Fibroblast of villous mesenchyme (primary cell): ENCODE results near the gene MYH9. TPM values are rescaled to one million over a fixed set of nuclear protein-coding genes. Genes with fewer than 3 reads are reported as not detected.
"Not testable (repeated sequence)": the region's sequence is repeated elsewhere in the genome, so short reads cannot be mapped to it uniquely, and the experiment has no call there.

ENCODE experiments used
- DNase-seq: peaks from one replicate; pipeline ENCODE4 v3.0.0-alpha.2; 2010; ENCODE audit warnings: low read depth
- H3K4me3 ChIP-seq: 2 replicates; pipeline ENCODE4 v1.5.1; 2011; ENCODE audit warnings: low read depth, mild to moderate bottlenecking, low read length
- CTCF ChIP-seq: IDR thresholded peaks from 2 replicates; pipeline ENCODE4 v1.5.1; 2012; ENCODE audit warnings: low read depth, mild to moderate bottlenecking, low read length; ENCODE audit not compliant: insufficient read depth
- total RNA-seq: library from RNA; depleted of rRNA; stranded (reverse); fragments of >200 nt; gene quantifications from 2 replicates; pipeline ENCODE4 v1.2.3, GENCODE V29; 2012

Gene MYH9
- total RNA-seq, 1 donor = 1,420 TPM

GRCh38 chr22:36425977-36426523 lies 38.3 kb upstream of the MYH9 start:
- TF ChIP-seq CTCF = peak; percentile 23
- H3K4me3 ChIP-seq = no peak overlapping the region
- peak; percentile 81 for DNase-seq

GRCh38 chr22:36424901-36425579 lies 37.3 kb upstream of the MYH9 start:
- H3K4me3 ChIP-seq = no peak overlapping the region
- no peak for DNase-seq
- no peak for TF ChIP-seq CTCF

- peak; percentile 85 for DNase-seq
- not testable (repeated sequence) for H3K4me3 ChIP-seq
Observed at GRCh38 chr22:36424466-36424865, 36.7 kb upstream of the MYH9 start.

- TF ChIP-seq CTCF = no peak
- peak; percentile 97 for DNase-seq
- H3K4me3 ChIP-seq = no peak overlapping the region
Observed at GRCh38 chr22:36423461-36424404, 36.0 kb upstream of the MYH9 start.

- no peak for TF ChIP-seq CTCF
- H3K4me3 ChIP-seq = no peak overlapping the region
- DNase-seq = no peak
Observed at GRCh38 chr22:36422287-36423014, 34.7 kb upstream of the MYH9 start.

GRCh38 chr22:36419912-36420882 lies 32.4 kb upstream of the MYH9 start:
- no peak for TF ChIP-seq CTCF
- DNase-seq = peak; percentile 60
- H3K4me3 ChIP-seq = no peak overlapping the region
